NB4 (cell line): ENCODE measurements around the gene NPAT.

Source experiments
- DNase-seq: peaks from one replicate; pipeline ENCODE4 v3.0.0; 2010; ENCODE audit warnings: low read depth
- H3K4me3 ChIP-seq: one replicate; pipeline ENCODE4 v1.5.1; 2011; ENCODE audit warnings: mild to moderate bottlenecking, low read depth, low read length, moderate library complexity
- CTCF ChIP-seq: IDR thresholded peaks from one replicate; pipeline ENCODE4 v1.5.1; 2012; ENCODE audit warnings: low read depth, low read length
- MAX ChIP-seq: IDR thresholded peaks from 2 replicates; pipeline ENCODE4 v1.6.1; 2011; ENCODE audit warnings: low read depth, low read length
- MYC ChIP-seq: IDR thresholded peaks from 2 replicates; pipeline ENCODE4 v1.6.1; 2011; ENCODE audit warnings: low read depth, low read length
- POLR2A ChIP-seq: IDR thresholded peaks from 2 replicates; pipeline ENCODE4 v1.6.1; 2011; ENCODE audit warnings: mild to moderate bottlenecking; ENCODE audit not compliant: insufficient read length; ENCODE audit errors: extremely low read depth

NPAT gene

GRCh38 chr11:108233277-108233945 is 11.0 kb upstream of the NPAT start:
- no peak for DNase-seq
- TF ChIP-seq CTCF: no peak
- no peak for TF ChIP-seq MYC
- no peak for TF ChIP-seq MAX
- TF ChIP-seq POLR2A: no peak
- H3K4me3 ChIP-seq: no peak overlapping the region

GRCh38 chr11:108228251-108228650 is 5.8 kb upstream of the NPAT start:
- no peak overlapping the region for H3K4me3 ChIP-seq
- no peak for TF ChIP-seq CTCF
- no peak for TF ChIP-seq MYC
- TF ChIP-seq POLR2A: no peak
- TF ChIP-seq MAX: no peak
- DNase-seq: no peak

- peak overlapping the region; percentile 4 for H3K4me3 ChIP-seq
- TF ChIP-seq MYC (no peak), POLR2A (no peak), MAX (no peak), CTCF (no peak)
- DNase-seq: no peak
Measured at GRCh38 chr11:108226036-108226435, 3.6 kb upstream of the NPAT start.

GRCh38 chr11:108224911-108225786 is 2.7 kb upstream of the NPAT start:
- TF ChIP-seq POLR2A (no peak), MAX (no peak), MYC (no peak), CTCF (no peak)
- H3K4me3 ChIP-seq: peak overlapping the region; percentile 96
- DNase-seq: peak; percentile 54

- TF ChIP-seq POLR2A: no peak
- no peak for TF ChIP-seq MYC
- TF ChIP-seq MAX: no peak
- no peak for TF ChIP-seq CTCF
- DNase-seq: no peak
- H3K4me3 ChIP-seq: peak overlapping the region; percentile 96
Measured at GRCh38 chr11:108224366-108224765, 1.9 kb upstream of the NPAT start.
